ENCODE results near the gene STON1. TPM values are rescaled to one million over a fixed set of nuclear protein-coding genes. Genes with fewer than 3 reads are reported as not detected.

STON1 gene
- total RNA-seq, 1 donor from 2014 or later = 33.4 TPM

GRCh38 chr2:48532174-48532573 is 2.2 kb downstream of the STON1 start:
- H3K36me3 ChIP-seq = no peaks in the 10 kb centered on the region
- no peaks in the 10 kb centered on the region for H3K9me3 ChIP-seq
- no peak overlapping the region for H3K27ac ChIP-seq
- ATAC-seq (no peak), DNase-seq (no peak)
- peaks cover 24% of the 10 kb centered on the region for H3K4me1 ChIP-seq
- H3K4me3 ChIP-seq = peak overlapping the region; percentile 76
- intact Hi-C loops (cut with DNase I) = no loop called here
- no peak for TF ChIP-seq CTCF (IDR thresholded peaks at IDR 0.05)
- no peaks in the 10 kb centered on the region for H3K27me3 ChIP-seq (ENCODE audit: low read depth)

GRCh38 chr2:48532824-48533223 is 2.9 kb downstream of the STON1 start:
- no peak for ATAC-seq

GRCh38 chr2:48534781-48535180 is 4.8 kb downstream of the STON1 start:
- ATAC-seq = no peak
- intact Hi-C loops (cut with DNase I) = no loop called here
- Histone ChIP-seq H3K36me3 (no peaks in the 10 kb centered on the region), H3K27ac (no peak overlapping the region), H3K9me3 (no peaks in the 10 kb centered on the region), H3K27me3 (ENCODE audit: low read depth) (no peaks in the 10 kb centered on the region), H3K4me3 (no peak overlapping the region), H3K4me1 (peaks cover 15% of the 10 kb centered on the region)
- no peak for TF ChIP-seq CTCF (IDR thresholded peaks at IDR 0.05)
- no peak for DNase-seq

More at GRCh38 chr2:48532824-48533223, 2.9 kb downstream of the STON1 start:
- no peak for DNase-seq
- H3K27me3 ChIP-seq (ENCODE audit: low read depth) = no peaks in the 10 kb centered on the region
- no peak overlapping the region for H3K4me3 ChIP-seq
- H3K4me1 ChIP-seq = peaks cover 20% of the 10 kb centered on the region
- H3K36me3 ChIP-seq = no peaks in the 10 kb centered on the region
- no peaks in the 10 kb centered on the region for H3K9me3 ChIP-seq
- intact Hi-C loops (cut with DNase I) = no loop called here
- no peak overlapping the region for H3K27ac ChIP-seq
- no peak for TF ChIP-seq CTCF (IDR thresholded peaks at IDR 0.05)

- no peak overlapping the region for H3K27ac ChIP-seq
- intact Hi-C loops (cut with DNase I) = no loop called here
- ATAC-seq = no peak
- H3K4me1 ChIP-seq = no peaks in the 10 kb centered on the region
- H3K27me3 ChIP-seq (ENCODE audit: low read depth) = no peaks in the 10 kb centered on the region
- no peak overlapping the region for H3K4me3 ChIP-seq
- no peak for DNase-seq
- TF ChIP-seq CTCF (IDR thresholded peaks at IDR 0.05) = no peak
- H3K9me3 ChIP-seq = no peaks in the 10 kb centered on the region
- H3K36me3 ChIP-seq = no peaks in the 10 kb centered on the region
These were observed 10.4 kb downstream of the STON1 start for GRCh38 chr2:48540237-48540935.

GRCh38 chr2:48541666-48542389 is 11.9 kb downstream of the STON1 start:
- H3K27ac ChIP-seq = no peak overlapping the region
- H3K4me3 ChIP-seq = no peak overlapping the region
- H3K27me3 ChIP-seq (ENCODE audit: low read depth) = no peaks in the 10 kb centered on the region
- no peaks in the 10 kb centered on the region for H3K4me1 ChIP-seq
- no peaks in the 10 kb centered on the region for H3K9me3 ChIP-seq
- no peak for TF ChIP-seq CTCF (IDR thresholded peaks at IDR 0.05)
- ATAC-seq = no peak
- DNase-seq = no peak
- intact Hi-C loops (cut with DNase I) = no loop called here
- no peaks in the 10 kb centered on the region for H3K36me3 ChIP-seq

All from lower lobe of right lung (tissue), 2 donors.